Fibroblast of skin of scalp (primary cell): ENCODE results near the gene RASGRF2.
"Not testable (repeated sequence)": the region's sequence is repeated elsewhere in the genome, so short reads cannot be mapped to it uniquely, and the experiment has no call there.

Experiments
- DNase-seq: peaks from one replicate; pipeline ENCODE4 v3.0.0-alpha.2; 2013

Gene RASGRF2

DNA sequence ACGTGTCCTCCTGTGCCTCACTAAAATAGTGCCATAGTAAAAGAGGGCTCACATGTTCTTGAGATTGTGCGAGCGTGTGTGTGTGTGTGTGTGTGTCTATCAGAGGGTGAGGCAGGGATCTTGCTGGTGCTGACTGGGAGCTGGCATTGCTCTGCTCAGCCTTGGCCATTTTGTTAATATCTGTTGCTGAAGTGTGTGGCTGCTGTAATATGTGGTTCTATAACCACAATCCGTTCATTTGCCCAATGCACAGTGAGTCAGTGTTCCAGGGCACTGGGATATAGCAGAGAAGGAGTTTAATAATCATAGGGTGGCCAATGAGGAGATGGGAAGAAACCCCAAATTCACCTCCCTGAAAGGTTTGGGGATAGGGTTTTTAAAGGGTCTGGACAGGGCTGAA is 61.3 kb downstream of the RASGRF2 start:
- no peak for DNase-seq

GRCh38 chr5:81021951-81022687 is 62.0 kb downstream of the RASGRF2 start:
- DNase-seq, result no peak

GRCh38 chr5:81022688-81023084 is 62.5 kb downstream of the RASGRF2 start:
- DNase-seq, result no peak

- DNase-seq, result no peak
Measured at GRCh38 chr5:81023261-81023970, 63.3 kb downstream of the RASGRF2 start.

DNA sequence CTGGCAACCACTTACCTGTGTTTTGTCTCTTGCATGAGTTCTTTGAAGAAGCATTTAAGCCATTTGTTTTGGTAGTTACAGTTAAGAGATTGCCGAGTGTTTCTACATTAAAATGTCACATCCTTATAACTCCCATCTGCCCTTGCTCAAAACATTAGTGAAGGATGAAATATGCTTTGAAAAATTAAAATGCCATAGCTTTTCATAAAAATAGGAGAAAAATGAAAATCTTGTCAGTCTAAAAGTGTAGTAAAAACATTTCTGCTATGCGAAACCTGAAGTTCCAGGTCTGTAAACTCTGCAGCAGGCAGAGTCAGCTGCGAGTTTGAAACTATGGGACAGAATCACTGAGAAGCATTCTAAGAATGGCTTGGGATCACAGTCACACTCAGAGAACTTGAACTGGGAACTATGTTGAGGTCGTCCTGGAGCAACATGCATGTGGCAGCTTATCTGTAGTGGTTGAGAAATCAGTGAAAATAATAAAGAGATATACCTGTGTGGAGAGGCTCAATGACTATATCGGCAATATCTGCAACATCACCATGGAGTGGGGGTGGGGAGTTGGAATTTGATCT is 67.4 kb downstream of the RASGRF2 start:
- no peak for DNase-seq

DNA sequence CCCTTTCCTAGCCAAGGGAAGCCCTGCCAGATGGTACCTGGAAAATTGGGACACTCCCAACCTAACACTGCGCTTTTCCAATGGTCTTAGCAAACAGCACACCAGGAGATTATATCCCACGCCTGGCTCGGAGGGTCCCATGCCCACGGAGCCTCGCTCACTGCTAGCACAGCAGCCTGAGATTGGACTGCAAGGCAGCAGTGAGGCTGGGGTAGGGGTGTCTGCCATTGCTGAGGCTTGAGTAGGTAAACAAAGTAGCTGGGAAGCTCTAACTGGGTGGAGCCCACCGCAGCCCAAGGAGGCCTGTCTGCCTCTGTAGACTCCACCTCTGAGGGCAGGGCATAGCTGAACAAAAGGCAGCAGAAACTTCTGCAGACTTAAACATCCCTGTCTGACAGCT is 68.7 kb downstream of the RASGRF2 start:
- not testable (repeated sequence) for DNase-seq

GRCh38 chr5:81029736-81030135 is 69.6 kb downstream of the RASGRF2 start:
- DNase-seq, result not testable (repeated sequence)

DNA sequence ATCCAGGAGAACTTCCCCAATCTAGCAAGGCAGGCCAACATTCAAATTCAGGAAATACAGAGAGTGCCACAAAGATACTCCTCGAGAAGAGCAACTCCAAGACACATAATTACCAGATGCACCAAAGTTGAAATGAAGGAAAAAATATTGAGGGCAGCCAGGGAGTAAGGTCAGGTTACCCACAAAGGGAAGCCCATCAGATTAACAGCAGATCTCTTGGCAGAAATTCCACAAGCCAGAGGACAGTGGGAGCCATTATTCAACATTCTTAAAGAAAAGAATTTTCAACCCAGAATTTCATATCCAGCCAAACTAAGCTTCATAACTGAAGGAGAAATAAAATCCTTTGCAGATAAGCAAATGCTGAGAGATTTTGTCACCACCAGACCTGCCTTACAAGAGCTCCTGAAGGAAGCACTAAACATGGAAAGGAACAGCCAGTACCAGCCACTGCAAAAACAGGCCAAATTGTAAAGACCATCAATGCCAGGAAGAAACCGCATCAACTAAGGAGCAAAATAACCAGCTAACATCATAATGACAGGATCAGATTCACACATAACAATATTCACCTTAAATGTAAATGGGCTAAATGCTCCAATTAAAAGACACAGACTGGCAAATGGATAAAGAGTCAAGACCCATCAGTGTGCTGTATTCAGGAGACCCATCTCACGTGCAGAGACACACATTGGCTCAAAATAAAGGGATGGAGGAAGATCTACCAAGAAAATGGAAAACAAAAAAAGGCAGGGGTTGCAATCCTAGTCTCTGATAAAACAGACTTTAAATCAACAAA is 70.3 kb downstream of the RASGRF2 start:
- DNase-seq, result not testable (repeated sequence)

- DNase-seq, result no peak
Measured at GRCh38 chr5:81035522-81035921, 75.4 kb downstream of the RASGRF2 start.

GRCh38 chr5:81038495-81038894 is 78.3 kb downstream of the RASGRF2 start:
- no peak for DNase-seq

- DNase-seq, result no peak
Measured at GRCh38 chr5:81044868-81045267, 84.7 kb downstream of the RASGRF2 start.

- no peak for DNase-seq
Measured at GRCh38 chr5:81045389-81045807, 85.2 kb downstream of the RASGRF2 start.

- no peak for DNase-seq
Measured at GRCh38 chr5:81046041-81046440, 85.9 kb downstream of the RASGRF2 start.

- DNase-seq, result no peak
Measured at GRCh38 chr5:81052325-81052724, 92.2 kb downstream of the RASGRF2 start.

DNA sequence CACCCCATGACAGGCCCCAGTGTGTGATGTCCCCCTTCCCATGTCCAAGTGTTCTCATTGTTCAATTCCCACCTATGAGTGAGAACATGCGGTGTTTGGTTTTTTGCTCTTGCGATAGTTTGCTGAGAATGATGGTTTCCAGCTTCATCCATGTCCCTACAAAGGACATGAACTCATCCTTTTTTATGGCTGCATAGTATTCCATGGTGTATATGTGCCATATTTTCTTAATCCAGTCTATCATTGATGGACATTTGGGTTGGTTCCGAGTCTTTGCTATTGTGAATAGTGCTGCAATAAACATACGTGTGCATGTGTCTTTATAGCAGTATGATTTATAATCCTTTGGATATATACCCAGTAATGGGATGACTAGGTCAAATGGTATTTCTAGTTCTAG is 93.1 kb downstream of the RASGRF2 start:
- not testable (repeated sequence) for DNase-seq

GRCh38 chr5:81058121-81058520 is 98.0 kb downstream of the RASGRF2 start:
- DNase-seq, result no peak

DNA sequence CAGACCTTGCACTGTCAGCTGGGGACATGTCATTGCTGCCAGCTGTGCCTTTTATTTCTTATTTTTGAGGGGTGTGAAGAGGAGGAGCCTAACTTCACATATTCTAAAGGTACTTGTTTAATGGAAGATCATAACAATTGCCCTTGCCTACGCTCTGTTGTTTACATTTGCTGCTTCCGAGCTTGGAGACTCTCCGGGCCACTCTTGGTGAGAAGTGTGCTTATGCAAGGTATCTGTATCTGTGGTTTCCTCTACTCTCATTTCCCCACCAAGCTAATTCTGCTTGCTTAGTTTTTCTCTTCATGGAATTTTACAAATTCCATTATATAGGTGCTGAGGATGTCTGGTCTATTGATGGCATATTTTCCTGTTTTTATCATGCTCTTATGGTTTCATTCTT is 105.3 kb downstream of the RASGRF2 start:
- DNase-seq, result no peak

- no peak for DNase-seq
Measured at GRCh38 chr5:81066102-81066501, 105.9 kb downstream of the RASGRF2 start.

GRCh38 chr5:81067406-81067805 is 107.2 kb downstream of the RASGRF2 start:
- DNase-seq, result no peak

DNA sequence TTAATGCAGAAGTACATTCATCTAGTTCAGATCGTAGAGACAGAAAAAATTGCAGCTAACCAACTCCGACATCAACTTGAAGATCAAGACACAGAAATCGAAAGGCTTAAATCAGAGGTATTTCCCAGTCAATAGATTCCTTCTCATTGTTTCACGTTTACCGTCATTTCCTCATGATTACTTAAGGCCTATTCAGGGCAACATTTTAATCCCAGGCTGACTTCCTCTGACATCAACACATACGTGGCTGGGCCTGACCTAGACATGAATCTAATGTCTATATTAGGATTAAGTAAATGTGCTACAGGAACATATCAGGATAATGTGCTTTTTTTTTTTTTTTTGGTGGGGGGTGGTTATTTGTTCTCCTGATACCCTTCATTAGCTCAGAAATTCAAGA is 107.9 kb downstream of the RASGRF2 start:
- DNase-seq, result no peak

- no peak for DNase-seq
Measured at GRCh38 chr5:81068635-81069034, 108.5 kb downstream of the RASGRF2 start.

DNA sequence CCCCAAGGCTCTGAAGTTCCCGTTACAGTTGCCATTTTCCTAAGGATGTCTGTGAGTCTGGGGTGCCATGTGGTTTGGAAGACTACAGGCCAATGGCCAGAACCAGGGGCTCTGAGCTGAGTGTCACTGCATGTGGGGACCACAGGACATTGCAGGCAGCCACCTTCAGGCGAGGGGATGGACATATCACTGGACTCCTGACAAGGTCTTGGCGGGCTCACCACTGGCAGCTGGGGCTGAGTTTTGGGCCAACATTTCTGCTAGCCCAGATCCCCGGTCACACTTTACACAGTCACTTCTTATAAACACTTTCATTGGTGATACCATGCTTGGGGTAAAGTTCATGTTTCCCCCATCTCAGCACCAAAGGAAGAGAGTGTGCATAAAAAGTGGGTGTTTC is 109.8 kb downstream of the RASGRF2 start:
- no peak for DNase-seq
